K562 (cell line): ENCODE results near the gene MXD3. TPM values are rescaled to one million over a fixed set of nuclear protein-coding genes. Genes with fewer than 3 reads are reported as not detected.

Experiments used
- ATF7 ChIP-seq: fragments of 450-650 bp; IDR thresholded peaks from 2 replicates; pipeline ENCODE4 v1.7.1; 2014; ENCODE audit warnings: mild to moderate bottlenecking, moderate library complexity
- CAMTA2 ChIP-seq: fragments of 250-450 bp; sonication (Bioruptor Pico); conservative IDR thresholded peaks from 2 replicates; pipeline ENCODE4 v1.5.1; 2022
- CREM ChIP-seq: IDR thresholded peaks from 2 replicates; pipeline ENCODE4 v1.6.1; 2014; ENCODE audit warnings: antibody characterized with exemption, low read depth
- FOXP1 ChIP-seq: sonication (generic); formaldehyde crosslinking; IDR thresholded peaks from 2 replicates; pipeline ENCODE4 v1.8.0; 2022; ENCODE audit warnings: mild to moderate bottlenecking, missing genetic modification reagents
- KDM5B ChIP-seq: fragments of 200-600 bp; sonication (generic); IDR thresholded peaks from 2 replicates; pipeline ENCODE4 v1.6.1; 2012; ENCODE audit warnings: low read depth, mild to moderate bottlenecking, moderate library complexity, low read length, control low read depth, inconsistent platforms; ENCODE audit not compliant: insufficient replicate concordance
- RUNX1 ChIP-seq: sonication (generic); IDR thresholded peaks from 2 replicates; pipeline ENCODE4 v1.6.1; 2016; ENCODE audit warnings: antibody characterized with exemption, low read depth
- STAT6 ChIP-seq: sonication (generic); formaldehyde crosslinking; IDR thresholded peaks from 2 replicates; pipeline ENCODE4 v1.8.1; 2023; ENCODE audit warnings: mild to moderate bottlenecking, missing genetic modification reagents
- ZNF354B ChIP-seq: fragments of 250-450 bp; sonication (Bioruptor Pico); IDR thresholded peaks from 2 replicates; pipeline ENCODE4 v1.4.0; 2020
- ZSCAN29 ChIP-seq: fragments of 450-650 bp; IDR thresholded peaks from 2 replicates; pipeline ENCODE4 v1.6.1; 2017
- polyA plus RNA-seq, 8 experiments: library from polyadenylated mRNA; depleted of rRNA in 4 of 8; stranded (reverse) in 5 of 8; unstranded in 3 of 8; fragments of >200 nt; fragmentation: Nextera tagmentation in 2 of 8; fragmentation: Illumina TruSeq in 1 of 8; extraction: Ambion mirVana in 2 of 8; extraction: Trizol in 1 of 8; gene quantifications; 2 replicates each; pipeline versions ENCODE4 v1.2.1 to v1.2.3, GENCODE V29; 2011 to 2014; ENCODE audit warnings: inconsistent platforms in 1 of 8, missing spikeins in 1 of 8
- total RNA-seq, 7 experiments: library from RNA; depleted of rRNA in 6 of 7; stranded (reverse); fragments of >200 nt in 6 of 7; fragmentation: Illumina TruSeq in 2 of 7; extraction: Trizol in 2 of 7; gene quantifications; 2 replicates each; pipeline versions ENCODE4 v1.2.1 to v1.2.3, GENCODE V29; 2011 to 2021; ENCODE audit warnings: low replicate concordance in 1 of 7
- TF ChIP-seq, protein P1 (sequence below): fragments of 200-600 bp; sonication (generic); IDR thresholded peaks from one replicate; pipeline ENCODE4 v1.6.1; 2012; ENCODE audit warnings: mild to moderate bottlenecking, low read depth, low read length, inconsistent platforms
- TF ChIP-seq, protein P2 (sequence below): fragments of 450-650 bp; formaldehyde crosslinking; conservative IDR thresholded peaks from 2 replicates; pipeline ENCODE4 v1.4.0; 2022; ENCODE audit warnings: mild to moderate bottlenecking, missing genetic modification characterization
- TF ChIP-seq, protein P3 (sequence below): fragments of 450-650 bp; IDR thresholded peaks from 2 replicates; pipeline ENCODE4 v1.6.1; 2016; ENCODE audit warnings: antibody characterized with exemption

The MXD3 gene
- total and polyA plus RNA-seq, 9 of the 15 experiments (the other 6 are each of a cell fraction or from before 2014, with no cell fraction given), result 0.28 to 24.8 (median 4.5) TPM

GRCh38 chr5:177300236-177300880 lies 11.3 kb downstream of the MXD3 start (continued):
- TF ChIP-seq, protein P1, sequence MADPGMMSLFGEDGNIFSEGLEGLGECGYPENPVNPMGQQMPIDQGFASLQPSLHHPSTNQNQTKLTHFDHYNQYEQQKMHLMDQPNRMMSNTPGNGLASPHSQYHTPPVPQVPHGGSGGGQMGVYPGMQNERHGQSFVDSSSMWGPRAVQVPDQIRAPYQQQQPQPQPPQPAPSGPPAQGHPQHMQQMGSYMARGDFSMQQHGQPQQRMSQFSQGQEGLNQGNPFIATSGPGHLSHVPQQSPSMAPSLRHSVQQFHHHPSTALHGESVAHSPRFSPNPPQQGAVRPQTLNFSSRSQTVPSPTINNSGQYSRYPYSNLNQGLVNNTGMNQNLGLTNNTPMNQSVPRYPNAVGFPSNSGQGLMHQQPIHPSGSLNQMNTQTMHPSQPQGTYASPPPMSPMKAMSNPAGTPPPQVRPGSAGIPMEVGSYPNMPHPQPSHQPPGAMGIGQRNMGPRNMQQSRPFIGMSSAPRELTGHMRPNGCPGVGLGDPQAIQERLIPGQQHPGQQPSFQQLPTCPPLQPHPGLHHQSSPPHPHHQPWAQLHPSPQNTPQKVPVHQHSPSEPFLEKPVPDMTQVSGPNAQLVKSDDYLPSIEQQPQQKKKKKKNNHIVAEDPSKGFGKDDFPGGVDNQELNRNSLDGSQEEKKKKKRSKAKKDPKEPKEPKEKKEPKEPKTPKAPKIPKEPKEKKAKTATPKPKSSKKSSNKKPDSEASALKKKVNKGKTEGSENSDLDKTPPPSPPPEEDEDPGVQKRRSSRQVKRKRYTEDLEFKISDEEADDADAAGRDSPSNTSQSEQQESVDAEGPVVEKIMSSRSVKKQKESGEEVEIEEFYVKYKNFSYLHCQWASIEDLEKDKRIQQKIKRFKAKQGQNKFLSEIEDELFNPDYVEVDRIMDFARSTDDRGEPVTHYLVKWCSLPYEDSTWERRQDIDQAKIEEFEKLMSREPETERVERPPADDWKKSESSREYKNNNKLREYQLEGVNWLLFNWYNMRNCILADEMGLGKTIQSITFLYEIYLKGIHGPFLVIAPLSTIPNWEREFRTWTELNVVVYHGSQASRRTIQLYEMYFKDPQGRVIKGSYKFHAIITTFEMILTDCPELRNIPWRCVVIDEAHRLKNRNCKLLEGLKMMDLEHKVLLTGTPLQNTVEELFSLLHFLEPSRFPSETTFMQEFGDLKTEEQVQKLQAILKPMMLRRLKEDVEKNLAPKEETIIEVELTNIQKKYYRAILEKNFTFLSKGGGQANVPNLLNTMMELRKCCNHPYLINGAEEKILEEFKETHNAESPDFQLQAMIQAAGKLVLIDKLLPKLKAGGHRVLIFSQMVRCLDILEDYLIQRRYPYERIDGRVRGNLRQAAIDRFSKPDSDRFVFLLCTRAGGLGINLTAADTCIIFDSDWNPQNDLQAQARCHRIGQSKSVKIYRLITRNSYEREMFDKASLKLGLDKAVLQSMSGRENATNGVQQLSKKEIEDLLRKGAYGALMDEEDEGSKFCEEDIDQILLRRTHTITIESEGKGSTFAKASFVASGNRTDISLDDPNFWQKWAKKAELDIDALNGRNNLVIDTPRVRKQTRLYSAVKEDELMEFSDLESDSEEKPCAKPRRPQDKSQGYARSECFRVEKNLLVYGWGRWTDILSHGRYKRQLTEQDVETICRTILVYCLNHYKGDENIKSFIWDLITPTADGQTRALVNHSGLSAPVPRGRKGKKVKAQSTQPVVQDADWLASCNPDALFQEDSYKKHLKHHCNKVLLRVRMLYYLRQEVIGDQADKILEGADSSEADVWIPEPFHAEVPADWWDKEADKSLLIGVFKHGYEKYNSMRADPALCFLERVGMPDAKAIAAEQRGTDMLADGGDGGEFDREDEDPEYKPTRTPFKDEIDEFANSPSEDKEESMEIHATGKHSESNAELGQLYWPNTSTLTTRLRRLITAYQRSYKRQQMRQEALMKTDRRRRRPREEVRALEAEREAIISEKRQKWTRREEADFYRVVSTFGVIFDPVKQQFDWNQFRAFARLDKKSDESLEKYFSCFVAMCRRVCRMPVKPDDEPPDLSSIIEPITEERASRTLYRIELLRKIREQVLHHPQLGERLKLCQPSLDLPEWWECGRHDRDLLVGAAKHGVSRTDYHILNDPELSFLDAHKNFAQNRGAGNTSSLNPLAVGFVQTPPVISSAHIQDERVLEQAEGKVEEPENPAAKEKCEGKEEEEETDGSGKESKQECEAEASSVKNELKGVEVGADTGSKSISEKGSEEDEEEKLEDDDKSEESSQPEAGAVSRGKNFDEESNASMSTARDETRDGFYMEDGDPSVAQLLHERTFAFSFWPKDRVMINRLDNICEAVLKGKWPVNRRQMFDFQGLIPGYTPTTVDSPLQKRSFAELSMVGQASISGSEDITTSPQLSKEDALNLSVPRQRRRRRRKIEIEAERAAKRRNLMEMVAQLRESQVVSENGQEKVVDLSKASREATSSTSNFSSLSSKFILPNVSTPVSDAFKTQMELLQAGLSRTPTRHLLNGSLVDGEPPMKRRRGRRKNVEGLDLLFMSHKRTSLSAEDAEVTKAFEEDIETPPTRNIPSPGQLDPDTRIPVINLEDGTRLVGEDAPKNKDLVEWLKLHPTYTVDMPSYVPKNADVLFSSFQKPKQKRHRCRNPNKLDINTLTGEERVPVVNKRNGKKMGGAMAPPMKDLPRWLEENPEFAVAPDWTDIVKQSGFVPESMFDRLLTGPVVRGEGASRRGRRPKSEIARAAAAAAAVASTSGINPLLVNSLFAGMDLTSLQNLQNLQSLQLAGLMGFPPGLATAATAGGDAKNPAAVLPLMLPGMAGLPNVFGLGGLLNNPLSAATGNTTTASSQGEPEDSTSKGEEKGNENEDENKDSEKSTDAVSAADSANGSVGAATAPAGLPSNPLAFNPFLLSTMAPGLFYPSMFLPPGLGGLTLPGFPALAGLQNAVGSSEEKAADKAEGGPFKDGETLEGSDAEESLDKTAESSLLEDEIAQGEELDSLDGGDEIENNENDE, result no peak
- peak; percentile 72 for TF ChIP-seq CREM
- TF ChIP-seq CAMTA2, result no peak
- no peak for TF ChIP-seq STAT6 (CRISPR knock-in tag)
- no peak for TF ChIP-seq KDM5B
- no peak for TF ChIP-seq ZNF354B (CRISPR knock-in tag)
- TF ChIP-seq, protein P2, sequence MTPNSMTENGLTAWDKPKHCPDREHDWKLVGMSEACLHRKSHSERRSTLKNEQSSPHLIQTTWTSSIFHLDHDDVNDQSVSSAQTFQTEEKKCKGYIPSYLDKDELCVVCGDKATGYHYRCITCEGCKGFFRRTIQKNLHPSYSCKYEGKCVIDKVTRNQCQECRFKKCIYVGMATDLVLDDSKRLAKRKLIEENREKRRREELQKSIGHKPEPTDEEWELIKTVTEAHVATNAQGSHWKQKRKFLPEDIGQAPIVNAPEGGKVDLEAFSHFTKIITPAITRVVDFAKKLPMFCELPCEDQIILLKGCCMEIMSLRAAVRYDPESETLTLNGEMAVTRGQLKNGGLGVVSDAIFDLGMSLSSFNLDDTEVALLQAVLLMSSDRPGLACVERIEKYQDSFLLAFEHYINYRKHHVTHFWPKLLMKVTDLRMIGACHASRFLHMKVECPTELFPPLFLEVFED (CRISPR knock-in tag), result no peak
- 0 out of 2 replicates have a peak, but pooled peaks have one; percentile 34 for TF ChIP-seq FOXP1 (CRISPR knock-in tag)
- no peak for TF ChIP-seq RUNX1
- TF ChIP-seq ATF7, result peak; percentile 81
- TF ChIP-seq ZSCAN29, result no peak
- TF ChIP-seq, protein P3, sequence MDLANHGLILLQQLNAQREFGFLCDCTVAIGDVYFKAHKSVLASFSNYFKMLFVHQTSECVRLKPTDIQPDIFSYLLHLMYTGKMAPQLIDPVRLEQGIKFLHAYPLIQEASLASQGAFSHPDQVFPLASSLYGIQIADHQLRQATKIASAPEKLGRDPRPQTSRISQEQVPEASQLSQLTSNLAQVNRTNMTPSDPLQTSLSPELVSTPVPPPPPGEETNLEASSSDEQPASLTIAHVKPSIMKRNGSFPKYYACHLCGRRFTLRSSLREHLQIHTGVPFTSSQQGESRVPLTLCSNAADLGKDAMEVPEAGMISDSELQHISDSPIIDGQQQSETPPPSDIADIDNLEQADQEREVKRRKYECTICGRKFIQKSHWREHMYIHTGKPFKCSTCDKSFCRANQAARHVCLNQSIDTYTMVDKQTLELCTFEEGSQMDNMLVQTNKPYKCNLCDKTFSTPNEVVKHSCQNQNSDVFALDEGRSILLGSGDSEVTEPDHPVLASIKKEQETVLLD, result no peak
